ENCODE measurements around the gene LPO. TPM values are rescaled to one million over a fixed set of nuclear protein-coding genes. Genes with fewer than 3 reads are reported as not detected.

The LPO gene
- total RNA-seq, 1 donor from 2014 or later: 0.27 TPM

- no peak overlapping the region for H3K27ac Mint-ChIP-seq
- peaks cover 13% of the 10 kb centered on the region for H3K4me1 Mint-ChIP-seq
- H3K36me3 Mint-ChIP-seq: no peaks in the 10 kb centered on the region
- peak; percentile 93 for TF ChIP-seq CTCF (IDR thresholded peaks at IDR 0.05; ENCODE audit: unreplicated experiment)
- DNase-seq (ENCODE audit: low spot score in 2 of 2, unreplicated experiment in 2 of 2): peak; percentile 56 to 81
- H3K27me3 Mint-ChIP-seq (ENCODE audit: low read depth): peaks cover 92% of the 10 kb centered on the region
- no peaks in the 10 kb centered on the region for H3K9me3 Mint-ChIP-seq
- H3K4me3 Mint-ChIP-seq: peak overlapping the region; percentile 66
Observed at GRCh38 chr17:58249270-58250133, 11.1 kb downstream of the LPO start.

GRCh38 chr17:58250344-58251011 lies 12.1 kb downstream of the LPO start:
- Mint-ChIP-seq H3K4me3 (no peak overlapping the region), H3K27me3 (ENCODE audit: low read depth) (peaks cover 90% of the 10 kb centered on the region), H3K4me1 (peaks cover 7% of the 10 kb centered on the region), H3K36me3 (no peaks in the 10 kb centered on the region), H3K9me3 (no peaks in the 10 kb centered on the region), H3K27ac (no peak overlapping the region)
- DNase-seq (ENCODE audit: low spot score in 2 of 2, unreplicated experiment in 2 of 2): no peak
- TF ChIP-seq CTCF (IDR thresholded peaks at IDR 0.05; ENCODE audit: unreplicated experiment): no peak

- Mint-ChIP-seq H3K4me1 (no peaks in the 10 kb centered on the region), H3K27ac (no peak overlapping the region), H3K36me3 (no peaks in the 10 kb centered on the region), H3K4me3 (no peak overlapping the region), H3K27me3 (ENCODE audit: low read depth) (peaks cover 87% of the 10 kb centered on the region), H3K9me3 (no peaks in the 10 kb centered on the region)
- no peak for DNase-seq (ENCODE audit: low spot score in 2 of 2, unreplicated experiment in 2 of 2)
- no peak for TF ChIP-seq CTCF (IDR thresholded peaks at IDR 0.05; ENCODE audit: unreplicated experiment)
Observed at GRCh38 chr17:58252141-58252540, 13.8 kb downstream of the LPO start.

- Mint-ChIP-seq H3K9me3 (no peaks in the 10 kb centered on the region), H3K27me3 (ENCODE audit: low read depth) (peaks cover 88% of the 10 kb centered on the region), H3K4me3 (no peak overlapping the region), H3K4me1 (no peaks in the 10 kb centered on the region), H3K36me3 (no peaks in the 10 kb centered on the region), H3K27ac (no peak overlapping the region)
- no peak for DNase-seq (ENCODE audit: low spot score in 2 of 2, unreplicated experiment in 2 of 2)
- TF ChIP-seq CTCF (IDR thresholded peaks at IDR 0.05; ENCODE audit: unreplicated experiment): no peak
Observed at GRCh38 chr17:58253082-58253481, 14.7 kb downstream of the LPO start.

- no peaks in the 10 kb centered on the region for H3K9me3 Mint-ChIP-seq
- peaks cover 85% of the 10 kb centered on the region for H3K27me3 Mint-ChIP-seq (ENCODE audit: low read depth)
- no peaks in the 10 kb centered on the region for H3K4me1 Mint-ChIP-seq
- TF ChIP-seq CTCF (IDR thresholded peaks at IDR 0.05; ENCODE audit: unreplicated experiment): no peak
- no peak overlapping the region for H3K4me3 Mint-ChIP-seq
- DNase-seq (ENCODE audit: low spot score in 2 of 2, unreplicated experiment in 2 of 2): no peak
- no peak overlapping the region for H3K27ac Mint-ChIP-seq
- H3K36me3 Mint-ChIP-seq: no peaks in the 10 kb centered on the region
Observed at GRCh38 chr17:58254803-58255202, 16.4 kb downstream of the LPO start.
